DMS 273 (cell line): ENCODE data around the gene ZFYVE28.
"Not testable (repeated sequence)": the region's sequence is repeated elsewhere in the genome, so short reads cannot be mapped to it uniquely, and the experiment has no call there.

Source experiments
- DNase-seq: peaks from one replicate; lab custom pipeline; 2025; ENCODE audit not compliant: unreplicated experiment; lab: John Stamatoyannopoulos, UW

Gene ZFYVE28

GRCh38 chr4:2275546-2276251 lies 142.7 kb downstream of the ZFYVE28 start:
- DNase-seq: no peak

GRCh38 chr4:2275044-2275397 lies 143.4 kb downstream of the ZFYVE28 start:
- DNase-seq: not testable (repeated sequence)

GRCh38 chr4:2274320-2275043 lies 144.0 kb downstream of the ZFYVE28 start:
- DNase-seq: peak; percentile 75

- peak; percentile 49 for DNase-seq
These were observed 144.7 kb downstream of the ZFYVE28 start for GRCh38 chr4:2273657-2274319.

GRCh38 chr4:2273221-2273620 lies 145.2 kb downstream of the ZFYVE28 start:
- DNase-seq: no peak

GRCh38 chr4:2272828-2273120 lies 145.7 kb downstream of the ZFYVE28 start:
- DNase-seq: peak; percentile 61

- DNase-seq: no peak
These were observed 146.2 kb downstream of the ZFYVE28 start for GRCh38 chr4:2272026-2272827.

GRCh38 chr4:2271279-2272025 lies 147.0 kb downstream of the ZFYVE28 start:
- no peak for DNase-seq

GRCh38 chr4:2270341-2271165 lies 147.9 kb downstream of the ZFYVE28 start:
- DNase-seq: no peak

- no peak for DNase-seq
These were observed 148.8 kb downstream of the ZFYVE28 start for GRCh38 chr4:2269618-2270163.

- DNase-seq: no peak
These were observed 149.3 kb downstream of the ZFYVE28 start for GRCh38 chr4:2269206-2269531.

GRCh38 chr4:2268357-2269205 lies 149.9 kb downstream of the ZFYVE28 start:
- no peak for DNase-seq

GRCh38 chr4:2267841-2268240 lies 150.6 kb downstream of the ZFYVE28 start:
- DNase-seq: no peak

GRCh38 chr4:2267320-2267811 lies 151.1 kb downstream of the ZFYVE28 start:
- DNase-seq: no peak

- no peak for DNase-seq
These were observed 151.6 kb downstream of the ZFYVE28 start for GRCh38 chr4:2266821-2267220.

GRCh38 chr4:2266181-2266580 lies 152.3 kb downstream of the ZFYVE28 start:
- DNase-seq: no peak

- DNase-seq: no peak
These were observed 153.0 kb downstream of the ZFYVE28 start for GRCh38 chr4:2265113-2266110.
